ENCODE measurements around the gene LNPK. TPM values are rescaled to one million over a fixed set of nuclear protein-coding genes. Genes with fewer than 3 reads are reported as not detected.

Gene LNPK
- total and polyA plus RNA-seq, 4 donors = 4.7 to 48.2 (median 16.7) TPM

DNA sequence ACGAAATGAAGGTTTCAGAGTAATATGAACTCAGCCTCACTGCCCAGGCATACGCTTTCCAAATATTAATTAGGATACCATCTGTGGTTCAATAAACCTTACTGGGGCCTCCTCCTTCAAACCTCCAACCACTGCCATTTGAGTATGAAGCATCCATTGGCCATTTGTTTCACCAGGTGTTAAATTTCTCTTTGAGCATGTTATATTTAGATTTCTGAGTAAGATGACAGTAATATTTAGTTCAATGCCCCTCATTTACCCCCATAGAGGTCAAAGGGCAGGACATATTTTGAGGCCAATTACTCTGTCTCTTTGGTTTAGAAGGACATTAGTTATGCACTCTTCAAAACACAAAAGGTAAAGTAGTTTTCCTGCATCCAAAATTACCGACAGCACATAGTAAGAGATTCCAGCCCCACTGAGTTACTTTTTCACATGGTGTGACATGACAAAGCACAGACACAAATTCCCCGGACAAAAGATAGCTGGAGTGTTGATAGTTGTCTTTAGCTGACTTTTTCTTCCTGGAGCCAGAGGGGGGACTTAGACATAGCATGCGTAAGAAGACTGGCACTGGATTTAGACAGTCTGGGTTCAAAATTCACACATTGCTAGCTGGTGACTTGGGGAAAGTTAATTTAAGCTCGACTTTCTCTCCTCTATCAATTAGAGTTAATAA is 33.1 kb upstream of the LNPK start:
- TF ChIP-seq, protein P1, sequence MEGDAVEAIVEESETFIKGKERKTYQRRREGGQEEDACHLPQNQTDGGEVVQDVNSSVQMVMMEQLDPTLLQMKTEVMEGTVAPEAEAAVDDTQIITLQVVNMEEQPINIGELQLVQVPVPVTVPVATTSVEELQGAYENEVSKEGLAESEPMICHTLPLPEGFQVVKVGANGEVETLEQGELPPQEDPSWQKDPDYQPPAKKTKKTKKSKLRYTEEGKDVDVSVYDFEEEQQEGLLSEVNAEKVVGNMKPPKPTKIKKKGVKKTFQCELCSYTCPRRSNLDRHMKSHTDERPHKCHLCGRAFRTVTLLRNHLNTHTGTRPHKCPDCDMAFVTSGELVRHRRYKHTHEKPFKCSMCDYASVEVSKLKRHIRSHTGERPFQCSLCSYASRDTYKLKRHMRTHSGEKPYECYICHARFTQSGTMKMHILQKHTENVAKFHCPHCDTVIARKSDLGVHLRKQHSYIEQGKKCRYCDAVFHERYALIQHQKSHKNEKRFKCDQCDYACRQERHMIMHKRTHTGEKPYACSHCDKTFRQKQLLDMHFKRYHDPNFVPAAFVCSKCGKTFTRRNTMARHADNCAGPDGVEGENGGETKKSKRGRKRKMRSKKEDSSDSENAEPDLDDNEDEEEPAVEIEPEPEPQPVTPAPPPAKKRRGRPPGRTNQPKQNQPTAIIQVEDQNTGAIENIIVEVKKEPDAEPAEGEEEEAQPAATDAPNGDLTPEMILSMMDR (IDR thresholded peaks at IDR 0.05; ENCODE audit: control extremely low read depth, extremely low read depth) = no peak
- H3K27me3 ChIP-seq (ENCODE audit: control insufficient read depth in 3 of 3, insufficient read depth in 3 of 3, low read length in 2 of 3) = no peaks in the 10 kb centered on the region

DNA sequence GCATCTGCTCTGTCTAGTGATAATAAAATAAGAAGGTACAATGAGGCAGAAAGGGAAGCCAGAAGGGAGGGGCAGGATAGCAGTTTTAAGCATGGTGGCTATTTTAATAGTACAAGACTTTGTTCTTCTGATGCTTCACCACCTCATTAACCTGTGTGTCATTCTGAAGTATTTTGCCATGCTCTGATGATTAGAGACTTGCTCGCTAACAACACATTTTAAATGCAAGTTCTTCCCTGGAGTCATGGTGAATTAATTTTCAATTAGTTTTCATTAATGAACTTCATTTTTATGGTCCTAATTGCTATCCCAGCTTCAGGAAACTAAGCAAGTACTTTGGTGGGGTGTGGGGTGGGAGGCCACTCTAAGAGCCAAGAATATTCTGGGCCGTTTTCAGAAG is 25.7 kb upstream of the LNPK start:
- 77 to 84% methylated on average over 2 of the region's 2 CpGs for WGBS, 2 donors
- DNase-seq (no peak), ATAC-seq (ENCODE audit: insufficient read depth, low FRiP score) (no peak)
- no peaks in the 10 kb centered on the region for H3K27me3 ChIP-seq (ENCODE audit: control insufficient read depth in 3 of 3, insufficient read depth in 3 of 3, low read length in 2 of 3)
- H3K36me3 ChIP-seq (ENCODE audit: control insufficient read depth in 4 of 4, insufficient read depth in 4 of 4, low read length in 4 of 4) = no peaks in the 10 kb centered on the region
- TF ChIP-seq, protein P1 (IDR thresholded peaks at IDR 0.05; ENCODE audit: control extremely low read depth, extremely low read depth) = no peak
- H3K27ac ChIP-seq (ENCODE audit: low read depth in 1 of 2, low read length in 1 of 2) = no peak overlapping the region
- H3K9ac ChIP-seq (ENCODE audit: insufficient read depth in 1 of 2, low read length in 2 of 2) = no peak overlapping the region
- H3K4me3 ChIP-seq = no peak overlapping the region
- no peaks in the 10 kb centered on the region for H3K9me3 ChIP-seq (ENCODE audit: control insufficient read depth in 4 of 4, insufficient read depth in 3 of 4, low read length in 3 of 4)
- peaks cover 0 to 2% (median 0%) of the 10 kb centered on the region in 5 donors for H3K4me1 ChIP-seq (ENCODE audit: control insufficient read depth in 5 of 5, insufficient read depth in 5 of 5, low read length in 5 of 5)

More for the DNA sequence above, 33.1 kb upstream of the LNPK start:
- Histone ChIP-seq H3K4me1 (ENCODE audit: control insufficient read depth in 5 of 5, insufficient read depth in 5 of 5, low read length in 5 of 5) (no peaks in the 10 kb centered on the region), H3K9me3 (ENCODE audit: control insufficient read depth in 4 of 4, insufficient read depth in 3 of 4, low read length in 3 of 4) (peaks cover 0 to 2% (median 0%) of the 10 kb centered on the region in 4 donors), H3K9ac (ENCODE audit: insufficient read depth in 1 of 2, low read length in 2 of 2) (no peak overlapping the region), H3K36me3 (ENCODE audit: control insufficient read depth in 4 of 4, insufficient read depth in 4 of 4, low read length in 4 of 4) (no peaks in the 10 kb centered on the region), H3K27ac (ENCODE audit: low read depth in 1 of 2, low read length in 1 of 2) (no peak overlapping the region), H3K4me3 (no peak overlapping the region)
- DNase-seq = no peak
- WGBS, 2 donors = 81 to 84% methylated on average over 6 of the region's 6 CpGs
- no peak for ATAC-seq (ENCODE audit: insufficient read depth, low FRiP score)

GRCh38 chr2:176025932-176026331 is 23.9 kb upstream of the LNPK start:
- DNase-seq (no peak), ATAC-seq (ENCODE audit: insufficient read depth, low FRiP score) (no peak)
- Histone ChIP-seq H3K36me3 (ENCODE audit: control insufficient read depth in 4 of 4, insufficient read depth in 4 of 4, low read length in 4 of 4) (no peaks in the 10 kb centered on the region), H3K4me3 (no peak overlapping the region), H3K4me1 (ENCODE audit: control insufficient read depth in 5 of 5, insufficient read depth in 5 of 5, low read length in 5 of 5) (peaks cover 0 to 2% (median 0%) of the 10 kb centered on the region in 5 donors), H3K27ac (ENCODE audit: low read depth in 1 of 2, low read length in 1 of 2) (no peak overlapping the region), H3K9ac (ENCODE audit: insufficient read depth in 1 of 2, low read length in 2 of 2) (no peak overlapping the region), H3K27me3 (ENCODE audit: control insufficient read depth in 3 of 3, insufficient read depth in 3 of 3, low read length in 2 of 3) (no peaks in the 10 kb centered on the region), H3K9me3 (ENCODE audit: control insufficient read depth in 4 of 4, insufficient read depth in 3 of 4, low read length in 3 of 4) (no peaks in the 10 kb centered on the region)
- 70 to 73% methylated on average over 4 of the region's 4 CpGs for WGBS, 2 donors
- TF ChIP-seq, protein P1 (IDR thresholded peaks at IDR 0.05; ENCODE audit: control extremely low read depth, extremely low read depth) = no peak

Measured in lung (tissue), 12 donors.